Measurements from ENCODE around the gene RALGPS1.

DNA sequence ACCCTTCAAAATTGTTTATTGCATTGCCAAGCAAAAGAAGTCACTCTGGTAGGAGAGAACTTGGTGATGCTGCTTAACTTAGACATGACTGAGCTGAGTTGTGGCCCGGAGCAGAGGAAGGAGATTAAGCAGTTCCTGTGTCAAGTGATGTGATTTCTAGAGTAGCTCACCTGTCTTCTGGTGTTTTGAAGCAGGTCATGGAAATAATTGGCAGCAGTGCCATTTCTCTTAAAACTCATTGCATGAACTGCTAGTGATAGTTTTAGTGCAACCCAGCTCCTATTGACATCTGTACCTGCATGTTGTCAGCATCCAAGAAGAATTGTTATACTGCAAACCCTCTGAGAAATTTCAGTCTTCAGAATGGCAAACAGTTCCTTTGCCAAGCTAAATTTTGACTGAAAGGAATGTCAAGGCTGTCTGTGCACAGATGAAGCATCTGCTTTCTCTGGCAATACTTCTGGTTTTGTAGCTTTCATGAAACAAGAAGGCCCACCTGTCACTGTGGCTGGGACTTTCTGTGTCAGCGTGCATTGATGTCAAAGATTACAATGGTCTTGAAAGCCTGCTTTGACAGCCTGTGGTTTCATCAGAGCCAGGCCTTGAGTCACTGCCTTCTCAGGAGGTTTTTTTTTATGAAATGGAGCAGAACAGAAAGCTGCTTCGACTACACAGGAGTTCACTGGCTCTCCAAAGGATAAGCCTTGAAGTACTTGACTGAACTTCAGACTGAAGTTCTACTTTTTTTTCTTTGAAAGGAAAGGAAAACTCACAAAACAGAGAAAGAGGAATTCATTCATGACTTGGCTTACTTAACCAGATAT lies 90.6 kb downstream of the RALGPS1 start:
- TF ChIP-seq, protein P1, sequence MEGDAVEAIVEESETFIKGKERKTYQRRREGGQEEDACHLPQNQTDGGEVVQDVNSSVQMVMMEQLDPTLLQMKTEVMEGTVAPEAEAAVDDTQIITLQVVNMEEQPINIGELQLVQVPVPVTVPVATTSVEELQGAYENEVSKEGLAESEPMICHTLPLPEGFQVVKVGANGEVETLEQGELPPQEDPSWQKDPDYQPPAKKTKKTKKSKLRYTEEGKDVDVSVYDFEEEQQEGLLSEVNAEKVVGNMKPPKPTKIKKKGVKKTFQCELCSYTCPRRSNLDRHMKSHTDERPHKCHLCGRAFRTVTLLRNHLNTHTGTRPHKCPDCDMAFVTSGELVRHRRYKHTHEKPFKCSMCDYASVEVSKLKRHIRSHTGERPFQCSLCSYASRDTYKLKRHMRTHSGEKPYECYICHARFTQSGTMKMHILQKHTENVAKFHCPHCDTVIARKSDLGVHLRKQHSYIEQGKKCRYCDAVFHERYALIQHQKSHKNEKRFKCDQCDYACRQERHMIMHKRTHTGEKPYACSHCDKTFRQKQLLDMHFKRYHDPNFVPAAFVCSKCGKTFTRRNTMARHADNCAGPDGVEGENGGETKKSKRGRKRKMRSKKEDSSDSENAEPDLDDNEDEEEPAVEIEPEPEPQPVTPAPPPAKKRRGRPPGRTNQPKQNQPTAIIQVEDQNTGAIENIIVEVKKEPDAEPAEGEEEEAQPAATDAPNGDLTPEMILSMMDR (IDR thresholded peaks at IDR 0.05) = no peak
- no peak for TF ChIP-seq EZH2phosphoT487 (IDR thresholded peaks at IDR 0.05)
